Panc1 (cell line): ENCODE results near the gene KLF6. TPM values are rescaled to one million over a fixed set of nuclear protein-coding genes. Genes with fewer than 3 reads are reported as not detected.
A peak's percentile ranks its signal among the peaks of the same experiment; 100 is the strongest.

Experiments used
- ATAC-seq: fragments of 200-7000 bp; cut with Tn5 transposase; 2 replicates; pipeline ENCODE4 v1.9.1; 2020; ENCODE audit warnings: mild to moderate bottlenecking, moderate library complexity
- BruUV-seq: library from RNA; stranded (reverse); fragments of 400-500 nt; replicated peaks from 2 replicates; lab custom pipeline; 2021; lab: Mats Ljungman, UMichigan
- CTCF ChIA-PET: fragments of 300-600 bp; sonication (Branson Sonifier 250); formaldehyde crosslinking; loops from one replicate; lab custom pipeline; 2022; ENCODE audit warnings: antibody characterized with exemption; lab: Charles Lee
- POLR2A ChIA-PET: fragments of 300-600 bp; sonication (Branson Sonifier 250); formaldehyde crosslinking; loops from one replicate; lab custom pipeline; 2022; ENCODE audit warnings: antibody characterized with exemption; lab: Charles Lee
- DNase-seq: peaks from one replicate; pipeline ENCODE4 v3.0.0-alpha.2; 2010; ENCODE audit warnings: low read depth, low spot score
- H3K27ac ChIP-seq: 2 replicates; pipeline ENCODE4 v1.5.1; 2011; ENCODE audit warnings: mild to moderate bottlenecking, low read length, inconsistent platforms
- H3K27me3 ChIP-seq: fragments of 200-500 bp; sonication (Bioruptor generic); 2 replicates; pipeline ENCODE4 v1.6.0; 2014; ENCODE audit warnings: low read length, inconsistent platforms; ENCODE audit not compliant: control insufficient read depth, insufficient read depth
- H3K36me3 ChIP-seq: fragments of 200-500 bp; sonication (Bioruptor generic); 2 replicates; pipeline ENCODE4 v1.5.1; 2014; ENCODE audit warnings: inconsistent platforms, mild to moderate bottlenecking, low read length, moderate library complexity; ENCODE audit not compliant: control insufficient read depth, insufficient read depth
- H3K4me1 ChIP-seq: 2 replicates; pipeline ENCODE4 v1.5.1; 2011; ENCODE audit warnings: inconsistent platforms, mild to moderate bottlenecking, low read length, moderate library complexity; ENCODE audit not compliant: control insufficient read depth, insufficient read depth
- H3K4me3 ChIP-seq, 2 experiments: 2 replicates each; pipeline ENCODE4 v1.5.1; 2011 to 2012; ENCODE audit warnings: low read depth in 2 of 2, low read length in 2 of 2, mild to moderate bottlenecking in 2 of 2, inconsistent platforms in 1 of 2, moderate library complexity in 1 of 2
- H3K9me3 ChIP-seq: fragments of 200-500 bp; sonication (Bioruptor generic); 2 replicates; pipeline ENCODE4 v1.5.1; 2014; ENCODE audit warnings: low read depth, mild to moderate bottlenecking, inconsistent platforms, low read length, moderate library complexity; ENCODE audit not compliant: control insufficient read depth, insufficient read depth
- POLR2AphosphoS5 ChIP-seq: IDR thresholded peaks from 2 replicates; pipeline ENCODE4 v1.6.1; 2012; ENCODE audit warnings: mild to moderate bottlenecking, low read depth, low read length, moderate library complexity
- REST ChIP-seq, 2 experiments: IDR thresholded peaks; 2 replicates each; pipeline ENCODE4 v1.6.1; 2011 to 2012; ENCODE audit warnings: low read depth in 2 of 2, control low read depth in 1 of 2, low read length in 1 of 2, mild to moderate bottlenecking in 1 of 2, moderate library complexity in 1 of 2; ENCODE audit not compliant: insufficient read depth in 1 of 2
- SIN3A ChIP-seq: IDR thresholded peaks from 2 replicates; pipeline ENCODE4 v1.6.1; 2012; ENCODE audit warnings: low read depth, mild to moderate bottlenecking, low read length, moderate library complexity, borderline replicate concordance; ENCODE audit not compliant: insufficient read depth
- TCF7L2 ChIP-seq: IDR thresholded peaks from 2 replicates; pipeline ENCODE4 v1.6.1; 2011; ENCODE audit warnings: mild to moderate bottlenecking, low read depth, low read length, inconsistent platforms
- in situ Hi-C: cut with HindIII; loops from 2 replicates; pipeline ENCODE4 v1.10.0; 2016; ENCODE audit warnings: low sequenced_read_pairs, low pct_unique_long_range_greater_than_20kb
- intact Hi-C: fragments of 100-400 bp; cut with micrococcal nuclease; formaldehyde crosslinking; loops from one replicate; pipeline ENCODE4 v1.10.0; 2022; ENCODE audit not compliant: unreplicated experiment
- total RNA-seq: library from RNA; stranded (reverse); gene quantifications from one replicate; pipeline ENCODE4 v1.2.1, GENCODE V29; 2021; ENCODE audit not compliant: unreplicated experiment

Gene KLF6
- total RNA-seq, 1 experiment from 2014 or later, result 177 TPM

- H3K4me3 ChIP-seq, result peak overlapping the region; percentile 96 to 98
- H3K4me1 ChIP-seq, result peaks cover 56% of the 10 kb centered on the region
- BruUV-seq, result no TSS peak
- H3K27ac ChIP-seq, result peak overlapping the region; percentile 100
- CTCF ChIA-PET, result no interaction called here
- TF ChIP-seq TCF7L2, result no peak
- peak; percentile 51 for TF ChIP-seq POLR2AphosphoS5
- no peaks in the 10 kb centered on the region for H3K9me3 ChIP-seq
- in situ Hi-C loops, result no loop called here
- intact Hi-C loops, result loop anchor here (10.0 kb wide), 1 partner anchor 153 kb away; no protein-coding TSS in a partner anchor
- H3K36me3 ChIP-seq, result peaks cover 26% of the 10 kb centered on the region
- H3K27me3 ChIP-seq, result no peaks in the 10 kb centered on the region
- no peak for ATAC-seq
- POLR2A ChIA-PET, result interaction anchor here (0.5 to 0.9 kb wide), 5 partner anchors 52 to 1647 kb away, joined by 3 to 7 read pairs (median 3); no protein-coding TSS in a partner anchor
- no peak for DNase-seq
Measured at GRCh38 chr10:3777981-3778691, 6.9 kb downstream of the KLF6 start.

- POLR2A ChIA-PET, result interaction anchor here (0.5 to 0.7 kb wide), 7 partner anchors 19 to 720 kb away, joined by 4 to 12 read pairs (median 7); no protein-coding TSS in a partner anchor
- BruUV-seq, result no TSS peak
- TF ChIP-seq REST (IDR thresholded peaks at IDR 0.05; ENCODE audit: insufficient read depth in 1 of 2, low read depth in 2 of 2, low read length in 1 of 2) (no peak), TCF7L2 (peak; percentile 39; the same call in 1 of the 2 replicates), SIN3A (no peak), POLR2AphosphoS5 (peak; percentile 82)
- Histone ChIP-seq H3K4me1 (peaks cover 56% of the 10 kb centered on the region), H3K4me3 (peak overlapping the region; percentile 27 to 96), H3K9me3 (no peaks in the 10 kb centered on the region), H3K27me3 (no peaks in the 10 kb centered on the region), H3K36me3 (peaks cover 25% of the 10 kb centered on the region), H3K27ac (peak overlapping the region; percentile 100)
- CTCF ChIA-PET, result interaction anchor here (0.7 kb wide), 1 partner anchor 341 kb away, joined by 7 read pairs; no protein-coding TSS in a partner anchor
- in situ Hi-C loops (no loop called here), intact Hi-C loops (loop anchor here (10.0 kb wide), 1 partner anchor 152 kb away; no protein-coding TSS in a partner anchor)
- ATAC-seq (no peak), DNase-seq (peak; percentile 76)
Measured at GRCh38 chr10:3776796-3777571, 8.0 kb downstream of the KLF6 start.
